H1 (cell line): ENCODE data around the gene PIANP. TPM values are rescaled to one million over a fixed set of nuclear protein-coding genes. Genes with fewer than 3 reads are reported as not detected.

ENCODE experiments used
- CTCF ChIA-PET: fragments of 300-600 bp; sonication (Branson Sonifier 250); formaldehyde crosslinking; loops from one replicate; lab custom pipeline; 2021; ENCODE audit not compliant: partially characterized antibody; lab: Charles Lee
- POLR2A ChIA-PET: fragments of 300-600 bp; sonication (Branson Sonifier 250); formaldehyde crosslinking; loops from one replicate; lab custom pipeline; 2021; ENCODE audit warnings: inconsistent platforms; ENCODE audit not compliant: partially characterized antibody; lab: Charles Lee
- DNase-seq, 2 experiments: peaks; one replicate each; pipeline versions ENCODE4 v3.0.0 to v3.0.0-alpha.2; 2010 to 2022; ENCODE audit warnings: low spot score in 2 of 2, low read depth in 1 of 2, mixed read lengths in 1 of 2
- FAIRE-seq: peaks from 2 replicates; lab custom pipeline; 2011; peaks lifted over from hg19 to GRCh38; lab: Jason Lieb, UNC
- H2AFZ ChIP-seq: 2 replicates; pipeline ENCODE4 v1.8.1; 2012; ENCODE audit warnings: low read length, inconsistent platforms
- H2AK5ac ChIP-seq: 2 replicates; pipeline ENCODE4 v1.6.1; 2013; ENCODE audit warnings: low read depth, low read length
- H2BK120ac ChIP-seq: replicated peaks from 2 replicates; pipeline ENCODE3; 2013; ENCODE audit warnings: low read depth, low read length, inconsistent platforms
- H2BK12ac ChIP-seq: 2 replicates; pipeline ENCODE4 v1.6.1; 2013; ENCODE audit warnings: low read depth, low read length
- H2BK15ac ChIP-seq: 2 replicates; pipeline ENCODE4 v1.6.1; 2013; ENCODE audit warnings: low read length
- H2BK20ac ChIP-seq: 2 replicates; pipeline ENCODE4 v1.6.1; 2013; ENCODE audit warnings: low read length
- H2BK5ac ChIP-seq: 2 replicates; pipeline ENCODE4 v1.6.1; 2013; ENCODE audit warnings: low read depth, low read length
- H3K14ac ChIP-seq: 2 replicates; pipeline ENCODE4 v1.6.1; 2013; ENCODE audit warnings: inconsistent platforms; ENCODE audit not compliant: insufficient read length
- H3K18ac ChIP-seq: 2 replicates; pipeline ENCODE4 v1.6.1; 2013; ENCODE audit warnings: low read length; ENCODE audit errors: extremely low read depth
- H3K23ac ChIP-seq: 2 replicates; pipeline ENCODE4 v1.6.1; 2013; ENCODE audit warnings: inconsistent platforms; ENCODE audit not compliant: insufficient read length
- H3K23me2 ChIP-seq: 2 replicates; pipeline ENCODE4 v1.6.1; 2013; ENCODE audit warnings: low read depth, low read length
- H3K27ac ChIP-seq: 2 replicates; pipeline ENCODE4 v1.6.1; 2011; ENCODE audit warnings: low read depth, low read length, inconsistent platforms
- H3K27me3 ChIP-seq, 4 experiments: replicated peaks in 1 of 4; 1 replicate in 1 of 4; 2 replicates in 3 of 4; pipeline versions ENCODE4 v1.6.1 to v1.8.1; 2011 to 2013; ENCODE audit warnings: low read length in 3 of 4, mild to moderate bottlenecking in 3 of 4, inconsistent platforms in 2 of 4, mixed read lengths in 2 of 4, moderate library complexity in 1 of 4; ENCODE audit not compliant: control insufficient read depth in 3 of 4, insufficient read depth in 3 of 4; ENCODE audit errors: extremely low read depth in 1 of 4
- H3K36me3 ChIP-seq, 4 experiments: 2 replicates each; pipeline versions ENCODE4 v1.6.1 to v1.8.1; 2011 to 2013; ENCODE audit warnings: mild to moderate bottlenecking in 4 of 4, low read length in 3 of 4, moderate library complexity in 2 of 4, control low read depth in 1 of 4, inconsistent platforms in 1 of 4; ENCODE audit not compliant: insufficient read depth in 4 of 4, control insufficient read depth in 2 of 4
- H3K4ac ChIP-seq: replicated peaks from 2 replicates; pipeline ENCODE3; 2013; ENCODE audit warnings: low read length, low read depth, mixed read lengths, inconsistent platforms; ENCODE audit not compliant: insufficient read length
- H3K4me1 ChIP-seq, 4 experiments: replicated peaks in 1 of 4; 1 replicate in 1 of 4; 2 replicates in 3 of 4; pipeline versions ENCODE4 v1.6.1 to v1.8.1; 2011 to 2013; ENCODE audit warnings: low read length in 3 of 4, inconsistent platforms in 2 of 4, mixed read lengths in 1 of 4; ENCODE audit not compliant: insufficient read depth in 4 of 4, control insufficient read depth in 3 of 4
- H3K4me2 ChIP-seq, 2 experiments: 2 replicates each; pipeline versions ENCODE4 v1.6.1 to v1.8.1; 2011 to 2013; ENCODE audit warnings: low read depth in 2 of 2, low read length in 2 of 2, control low read depth in 1 of 2, inconsistent platforms in 1 of 2, mild to moderate bottlenecking in 1 of 2; ENCODE audit not compliant: insufficient read depth in 1 of 2
- H3K4me3 ChIP-seq, 4 experiments: fragments of 200-600, 300-600 bp in 1 of 4; sonication (generic), shearing (Covaris generic), sonication (Bioruptor Twin) in 1 of 4; 2 replicates each; pipeline versions ENCODE4 v1.5.1 to v1.8.1; 2011 to 2016; ENCODE audit warnings: low read length in 4 of 4, low read depth in 3 of 4, control low read depth in 2 of 4, inconsistent platforms in 2 of 4, mild to moderate bottlenecking in 2 of 4, mixed read lengths in 1 of 4, moderate library complexity in 1 of 4; ENCODE audit not compliant: insufficient read depth in 2 of 4; ENCODE audit errors: extremely low read depth in 1 of 4
- H3K56ac ChIP-seq: replicated peaks from 2 replicates; pipeline ENCODE3; 2013; ENCODE audit warnings: low read depth, mild to moderate bottlenecking, mixed read lengths, low read length, inconsistent platforms; ENCODE audit not compliant: insufficient read length
- H3K79me1 ChIP-seq: 2 replicates; pipeline ENCODE4 v1.6.1; 2013; ENCODE audit warnings: low read depth, low read length, control low read depth
- H3K79me2 ChIP-seq, 2 experiments: 2 replicates each; pipeline versions ENCODE4 v1.6.1 to v1.8.1; 2012 to 2013; ENCODE audit warnings: low read length in 2 of 2, mild to moderate bottlenecking in 2 of 2, inconsistent platforms in 1 of 2; ENCODE audit not compliant: insufficient read depth in 2 of 2, control insufficient read depth in 1 of 2
- H3K9ac ChIP-seq, 4 experiments: replicated peaks in 1 of 4; 1 replicate in 1 of 4; 2 replicates in 3 of 4; pipeline versions ENCODE4 v1.6.1 to v1.8.1; 2011 to 2013; ENCODE audit warnings: low read depth in 3 of 4, low read length in 3 of 4, control low read depth in 2 of 4, mild to moderate bottlenecking in 2 of 4, moderate library complexity in 2 of 4, inconsistent platforms in 1 of 4; ENCODE audit errors: extremely low read depth in 1 of 4
- H3K9me3 ChIP-seq, 2 experiments: 2 replicates each; pipeline versions ENCODE4 v1.6.1 to v1.8.1; 2012 to 2013; ENCODE audit warnings: mild to moderate bottlenecking in 2 of 2, moderate library complexity in 2 of 2, control low read depth in 1 of 2, inconsistent platforms in 1 of 2, low read depth in 1 of 2, low read length in 1 of 2, mixed read lengths in 1 of 2; ENCODE audit not compliant: insufficient read depth in 2 of 2
- H4K20me1 ChIP-seq, 2 experiments: replicated peaks in 1 of 2; 2 replicates each; pipeline versions ENCODE3 to v1.8.1; 2011 to 2013; ENCODE audit warnings: inconsistent platforms in 2 of 2, low read length in 2 of 2, mild to moderate bottlenecking in 1 of 2; ENCODE audit not compliant: insufficient read depth in 2 of 2, control insufficient read depth in 1 of 2
- H4K5ac ChIP-seq: 2 replicates; pipeline ENCODE4 v1.6.1; 2013; ENCODE audit warnings: low read length, low read depth, mixed read lengths, inconsistent platforms; ENCODE audit not compliant: insufficient read length
- H4K8ac ChIP-seq: 2 replicates; pipeline ENCODE4 v1.8.0; 2013; ENCODE audit warnings: mild to moderate bottlenecking, moderate library complexity, low read length, inconsistent platforms; ENCODE audit not compliant: insufficient read depth; ENCODE audit errors: extremely low read depth
- H4K91ac ChIP-seq: replicated peaks from 2 replicates; pipeline ENCODE3; 2013; ENCODE audit warnings: low read length, mixed read lengths, inconsistent platforms; ENCODE audit not compliant: insufficient read length
- CREB1 ChIP-seq: IDR thresholded peaks from 2 replicates; pipeline ENCODE4 v1.6.1; 2012; ENCODE audit warnings: inconsistent platforms
- GABPA ChIP-seq: IDR thresholded peaks from 2 replicates; pipeline ENCODE4 v1.6.1; 2011; ENCODE audit warnings: mild to moderate bottlenecking, low read length, moderate library complexity, borderline replicate concordance; ENCODE audit not compliant: insufficient read depth
- GTF2F1 ChIP-seq: IDR thresholded peaks from 2 replicates; pipeline ENCODE4 v1.6.1; 2012; ENCODE audit warnings: low read depth, low read length, improper control_type of control experiment, borderline replicate concordance
- NANOG ChIP-seq: IDR thresholded peaks from 2 replicates; pipeline ENCODE4 v1.6.1; 2011; ENCODE audit warnings: low read length, low read depth, mild to moderate bottlenecking, inconsistent platforms; ENCODE audit not compliant: insufficient read depth, poor library complexity, severe bottlenecking
- PHF8 ChIP-seq: fragments of 200-600 bp; sonication (generic); conservative IDR thresholded peaks from 2 replicates; pipeline ENCODE4 v1.7.1; 2012; ENCODE audit warnings: low read depth, mild to moderate bottlenecking, inconsistent platforms, low read length, moderate library complexity
- POLR2A ChIP-seq, 2 experiments: IDR thresholded peaks; 1 replicate in 1 of 2; 2 replicates in 1 of 2; pipeline ENCODE4 v1.6.1; 2011; ENCODE audit warnings: low read depth in 2 of 2, low read length in 2 of 2, mild to moderate bottlenecking in 2 of 2; ENCODE audit errors: control extremely low read depth in 1 of 2
- POLR2AphosphoS5 ChIP-seq: IDR thresholded peaks from 2 replicates; pipeline ENCODE4 v1.6.1; 2011; ENCODE audit warnings: low read depth, low read length
- RXRA ChIP-seq: IDR thresholded peaks from 2 replicates; pipeline ENCODE4 v1.6.1; 2011; ENCODE audit warnings: low read depth, mild to moderate bottlenecking, low read length, moderate library complexity; ENCODE audit not compliant: insufficient read depth
- SIX5 ChIP-seq: IDR thresholded peaks from 2 replicates; pipeline ENCODE4 v1.6.1; 2011; ENCODE audit warnings: mild to moderate bottlenecking, low read depth, low read length
- SUZ12 ChIP-seq: fragments of 200-600 bp; sonication (generic); IDR thresholded peaks from 2 replicates; pipeline ENCODE4 v1.6.1; 2012; ENCODE audit warnings: mild to moderate bottlenecking, inconsistent platforms, low read length, moderate library complexity, mixed read lengths
- WGBS, 2 experiments: shearing (Covaris generic) in 1 of 2; methylation state at CpG; one replicate each; pipeline versions ENCODE4 v1.1.6 to v1.1.7; 2013 to 2015; ENCODE audit warnings: low lambda C conversion rate in 2 of 2, mixed read lengths in 2 of 2, inconsistent platforms in 1 of 2, low coverage in 1 of 2, missing lambda C conversion rate in 1 of 2; ENCODE audit not compliant: insufficient replicate concordance in 2 of 2, insufficient coverage in 1 of 2, insufficient read length in 1 of 2; ENCODE audit errors: extremely low coverage in 1 of 2, missing lambda C conversion rate in 1 of 2; 5-methylcytosine and 5-hydroxymethylcytosine counted together
- polyA plus RNA-seq, 7 experiments: library from polyadenylated mRNA; depleted of rRNA in 3 of 7; stranded (reverse) in 5 of 7; unstranded in 2 of 7; fragments of >200 nt in 5 of 7; fragments of 200-250 nt in 2 of 7; gene quantifications; 1 replicate in 5 of 7; 2 replicates in 1 of 7; 4 replicates in 1 of 7; pipeline versions ENCODE4 v1.2.1 to v1.2.3, GENCODE V29; 2011 to 2013; ENCODE audit warnings: missing spikeins in 2 of 7, mixed read lengths in 2 of 7
- total RNA-seq: library from RNA; stranded (reverse); fragmentation: NEBNext Ultra II Directional; extraction: Animal tissue kit (Norgen Biotek cat#: 25700); gene quantifications from 2 replicates; pipeline ENCODE4 v1.2.1, GENCODE V29; 2021

Gene PIANP
- total and polyA plus RNA-seq, 2 of the 8 experiments (the other 6 are each of a cell fraction or from before 2014, with no cell fraction given): 6.3 to 9.8 TPM

DNA sequence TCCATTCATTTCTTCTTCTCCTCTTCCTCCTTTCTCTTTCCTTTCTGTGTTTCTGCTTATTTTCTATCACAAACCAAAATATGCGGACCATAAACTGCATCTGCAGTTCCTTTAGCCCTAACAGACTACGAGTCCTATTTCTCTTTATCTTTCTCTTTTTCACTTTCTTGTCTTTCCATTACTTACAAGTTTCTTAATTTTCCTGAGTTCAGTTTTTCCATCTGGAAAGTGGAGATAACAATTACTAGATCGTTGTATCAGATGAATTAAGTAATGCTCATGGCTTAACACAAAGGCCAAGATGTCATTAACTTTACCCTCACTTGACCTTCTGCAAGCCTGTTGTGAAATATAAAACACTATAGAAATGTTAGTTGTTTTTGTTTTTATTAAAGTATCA lies 22.2 kb upstream of the PIANP start:
- Histone ChIP-seq H3K9ac (no peak overlapping the region), H4K8ac (no peak overlapping the region), H2BK5ac (no peak overlapping the region), H3K56ac (no peak overlapping the region), H2AK5ac (no peak overlapping the region), H3K4me3 (peak overlapping the region in 1 of 4 experiments; percentile 80; a peak in 2 of 8 replicates), H2BK20ac (no peak overlapping the region), H3K14ac (no peak overlapping the region), H3K4me2 (peak overlapping the region; percentile 79; a peak in 2 of 4 replicates), H2BK12ac (no peak overlapping the region), H3K79me2 (peaks cover 0 to 3% of the 10 kb centered on the region in 2 experiments; a peak in 1 of 4 replicates), H3K9me3 (no peaks in the 10 kb centered on the region), H2BK15ac (no peak overlapping the region), H3K4ac (no peak overlapping the region), H4K91ac (peak overlapping the region; percentile 74), H2BK120ac (no peak overlapping the region), H3K27ac (no peak overlapping the region), H3K27me3 (no peaks in the 10 kb centered on the region; a peak in 2 of 7 replicates), H4K20me1 (no peaks in the 10 kb centered on the region), H3K4me1 (peaks cover 0 to 2% (median under 1%) of the 10 kb centered on the region in 4 experiments; a peak in 3 of 7 replicates), H3K36me3 (peaks cover 0 to 2% (median 0%) of the 10 kb centered on the region in 4 experiments; a peak in 3 of 8 replicates), H3K79me1 (no peaks in the 10 kb centered on the region; the same call in 1 of the 2 replicates), H3K23me2 (peaks cover 8% of the 10 kb centered on the region), H2AFZ (no peak overlapping the region), H3K18ac (no peak overlapping the region), H4K5ac (no peak overlapping the region), H3K23ac (no peak overlapping the region)
- POLR2A ChIA-PET: interaction anchor here (0.8 to 4.8 kb wide), 5 partner anchors 30 to 130 kb away, joined by 3 to 25 read pairs (median 5); partner anchors contain the start of genes MLF2, USP5 and ZNF384
- FAIRE-seq (no peak), DNase-seq (no peak)
- 87% methylated on average over 3 of the region's 3 CpGs; no CpG with 5 or more reads in 1 of the 2 experiments for WGBS, 2 experiments
- TF ChIP-seq GABPA (no peak), GTF2F1 (no peak), RXRA (no peak), CREB1 (no peak), POLR2AphosphoS5 (no peak), PHF8 (no peak), SIX5 (no peak), NANOG (no peak), POLR2A (IDR thresholded peaks at IDR 0.05; ENCODE audit: control extremely low read depth in 1 of 2, low read depth in 2 of 2, low read length in 2 of 2) (no peak), SUZ12 (no peak)
- CTCF ChIA-PET: interaction anchor here (1.0 to 2.6 kb wide), 9 partner anchors 13 to 158 kb away, joined by 3 to 13 read pairs (median 7); partner anchors contain the start of gene MLF2
